Measurements from ENCODE around the gene LHFPL4.
"Not testable (repeated sequence)": the region's sequence is repeated elsewhere in the genome, so short reads cannot be mapped to it uniquely, and the experiment has no call there.

LHFPL4 gene
- total RNA-seq: 0 to 0.22 (median 0) reads per million in 18 experiments

DNA sequence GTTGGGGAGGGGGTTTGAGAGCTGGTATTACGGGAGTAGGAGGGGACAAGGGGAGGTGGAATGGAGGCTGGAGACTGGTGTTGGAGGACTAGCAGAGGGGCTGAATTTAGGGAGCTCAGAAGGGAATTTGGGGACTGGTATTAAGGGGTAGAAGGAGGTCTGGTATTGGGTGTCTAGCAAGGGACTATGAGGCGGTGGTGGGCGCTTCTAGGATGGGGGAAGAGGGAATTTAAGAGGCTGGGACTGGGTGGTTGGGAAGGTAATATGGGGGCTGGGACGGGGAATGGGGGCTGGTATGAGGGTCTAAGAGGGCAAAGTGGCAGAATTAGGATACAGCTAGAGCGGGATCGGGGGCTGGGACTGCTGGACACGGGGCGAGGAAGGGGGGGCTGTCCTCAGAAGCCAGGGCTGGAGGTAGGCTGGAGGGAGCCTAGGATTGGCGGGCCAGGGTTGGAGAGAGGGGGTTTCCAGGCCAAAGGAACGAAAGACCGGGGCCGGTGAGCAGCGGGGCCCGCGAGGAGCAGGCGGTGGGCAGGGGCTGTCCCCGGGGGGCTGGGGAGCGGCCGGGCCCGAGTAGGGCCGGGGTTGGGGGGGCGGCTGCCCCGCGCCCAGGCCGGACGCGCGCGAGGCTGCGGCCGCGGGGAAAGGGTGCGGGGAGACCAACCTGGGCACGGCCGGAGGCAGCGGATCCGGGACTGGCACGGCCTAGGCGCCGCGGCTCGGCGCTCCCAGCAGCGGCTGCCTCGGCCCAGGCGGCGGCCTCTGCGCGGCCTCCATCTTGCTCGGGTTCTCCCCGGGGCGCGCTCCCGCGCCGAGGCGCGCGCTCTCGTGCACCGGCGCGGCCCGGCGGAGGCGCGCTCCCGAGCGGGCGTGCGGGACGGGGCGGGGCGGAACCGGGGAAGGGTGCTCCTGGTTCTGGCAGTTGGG, at the start of gene LHFPL4:
LHFPL4 (minus strand) TSS at position 802 of the 927 bp plus-strand sequence. CDS start 1,143 bp downstream, outside the sequence.
- DNase-seq: no peak

DNA sequence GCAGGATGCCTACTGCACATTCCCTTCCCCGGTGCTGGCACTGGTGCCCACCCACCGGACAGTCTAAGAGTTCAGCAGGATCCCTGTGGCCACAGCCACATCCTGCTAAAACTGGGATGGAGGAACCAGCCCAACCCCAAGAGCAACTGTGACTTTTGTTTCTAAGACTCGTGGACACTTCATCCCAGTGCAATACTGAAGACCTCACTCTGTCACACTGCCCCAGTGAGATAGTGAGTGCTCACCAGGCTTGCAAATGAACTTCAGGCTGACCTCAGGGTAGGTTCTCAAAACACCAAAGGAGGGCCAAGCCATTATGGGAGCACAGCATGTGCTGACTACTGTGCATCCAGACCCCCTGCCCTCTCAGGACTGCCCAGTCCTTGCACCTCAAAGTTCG, 49.0 kb upstream of the LHFPL4 start:
- DNase-seq: no peak

DNA sequence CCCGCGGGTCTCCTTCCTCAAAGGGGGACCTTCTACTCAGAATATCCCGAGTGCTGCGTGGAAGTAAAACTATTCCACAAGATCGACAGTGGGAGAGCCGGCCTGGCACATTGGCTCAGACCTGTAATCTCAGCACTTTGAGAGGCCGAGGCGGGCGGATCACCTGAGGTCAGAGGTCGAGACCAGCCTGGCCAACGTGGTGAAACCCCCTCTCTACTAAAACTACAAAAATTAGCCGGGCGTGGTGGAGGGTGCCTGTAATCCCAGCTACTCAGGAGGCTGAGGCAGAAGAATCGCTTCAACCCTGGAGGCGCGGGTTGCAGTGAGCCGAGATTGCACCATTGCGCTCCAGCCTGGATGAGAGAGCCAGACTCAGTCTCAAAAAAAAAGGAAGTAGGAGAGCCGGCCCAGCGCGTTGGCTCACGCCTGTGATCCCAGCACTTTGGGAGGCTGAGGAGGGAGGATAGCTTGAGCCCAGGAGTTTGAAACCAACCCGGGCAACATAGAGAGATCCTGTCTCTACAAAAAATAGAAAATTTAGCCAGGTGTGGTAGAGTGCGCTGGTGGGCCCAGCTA, 47.5 kb upstream of the LHFPL4 start:
- peak in 1 of 2 donors; percentile 9 for DNase-seq

DNA sequence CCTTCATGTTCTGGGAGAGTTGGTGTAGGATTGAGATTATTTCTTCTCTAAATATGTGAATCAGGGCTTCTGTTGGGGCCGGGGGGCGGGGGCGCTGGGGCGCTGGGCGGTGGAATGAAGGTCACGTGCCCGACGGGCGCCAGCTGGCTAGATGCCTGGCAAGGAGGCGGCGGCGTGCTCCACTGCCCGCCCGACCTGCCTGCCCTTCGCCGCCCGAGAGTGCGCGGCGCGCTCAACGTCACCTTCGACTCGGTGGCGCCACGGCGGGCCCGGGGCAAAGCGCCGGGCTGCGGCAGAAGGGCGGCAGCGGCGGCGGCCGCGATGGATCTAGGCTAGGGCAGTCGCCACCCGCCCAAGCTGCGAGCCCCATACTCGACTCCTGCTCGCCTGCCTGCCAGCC, 47.0 kb upstream of the LHFPL4 start:
- DNase-seq: no peak

DNA sequence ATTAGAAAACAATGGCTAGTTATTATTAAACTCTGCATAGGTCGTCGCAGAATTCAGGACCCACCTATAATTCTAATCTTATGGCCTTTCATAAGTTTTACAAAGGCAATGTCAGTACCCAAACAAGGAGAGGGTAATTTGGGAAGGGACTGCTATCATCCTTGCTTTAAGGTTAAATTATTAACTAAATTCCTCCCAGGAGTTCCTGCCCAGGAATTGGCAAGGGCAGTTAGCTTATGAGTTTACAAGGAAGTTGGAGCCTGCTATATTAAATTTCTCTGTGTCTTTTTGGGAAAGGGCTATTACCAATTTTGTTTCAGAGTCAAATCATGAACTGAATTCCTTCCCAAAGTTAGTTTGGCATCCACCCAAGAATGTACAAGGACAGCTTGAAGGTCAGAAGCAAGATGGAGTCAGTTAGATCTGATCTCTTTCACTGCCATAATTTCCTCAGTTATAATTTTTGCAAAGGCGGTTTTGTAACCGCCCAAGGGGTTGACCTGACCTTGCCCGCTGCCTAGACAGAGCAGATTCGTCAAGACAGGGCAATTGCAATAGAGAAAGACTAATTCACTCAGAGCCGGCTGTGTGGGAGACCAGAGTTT, 45.3 kb upstream of the LHFPL4 start:
- DNase-seq: no peak

DNA sequence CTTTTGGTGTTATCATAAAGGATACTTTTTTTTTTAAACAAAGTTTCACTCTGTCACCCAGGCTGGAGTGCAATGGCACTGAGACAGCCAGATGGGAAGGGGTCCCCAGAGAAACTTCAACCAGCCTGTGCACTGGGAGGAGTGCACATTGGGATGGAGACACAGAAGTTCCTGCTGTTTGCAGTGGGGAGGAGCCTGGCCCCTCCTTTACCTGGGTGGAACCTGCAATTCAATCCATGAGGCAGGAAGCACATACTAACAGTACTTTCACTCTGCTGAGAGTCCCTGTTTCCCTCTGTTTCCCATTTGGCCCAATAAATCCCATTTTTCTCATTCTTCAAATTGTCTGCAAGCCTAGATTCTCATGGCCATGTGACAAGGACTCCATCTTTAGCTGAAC, 42.3 kb upstream of the LHFPL4 start:
- no peak for DNase-seq

DNA sequence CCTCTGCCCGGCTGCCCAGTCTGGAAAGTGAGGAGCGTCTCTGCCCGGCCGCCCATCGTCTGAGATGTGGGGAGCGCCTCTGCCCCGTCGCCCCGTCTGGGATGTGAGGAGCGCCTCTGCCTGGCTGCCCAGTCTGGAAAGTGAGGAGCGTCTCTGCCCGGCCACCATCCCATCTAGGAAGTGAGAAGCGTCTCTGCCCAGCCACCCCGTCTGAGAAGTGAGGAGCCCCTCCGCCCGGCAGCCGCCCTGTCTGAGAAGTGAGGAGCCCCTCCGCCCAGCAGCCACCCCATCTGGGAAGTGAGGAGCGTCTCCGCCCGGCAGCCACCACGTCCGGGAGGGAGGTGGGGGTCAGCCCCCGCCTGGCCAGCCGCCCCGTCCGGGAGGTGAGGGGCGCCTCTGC, 38.2 kb upstream of the LHFPL4 start:
- DNase-seq: not testable (repeated sequence)

DNA sequence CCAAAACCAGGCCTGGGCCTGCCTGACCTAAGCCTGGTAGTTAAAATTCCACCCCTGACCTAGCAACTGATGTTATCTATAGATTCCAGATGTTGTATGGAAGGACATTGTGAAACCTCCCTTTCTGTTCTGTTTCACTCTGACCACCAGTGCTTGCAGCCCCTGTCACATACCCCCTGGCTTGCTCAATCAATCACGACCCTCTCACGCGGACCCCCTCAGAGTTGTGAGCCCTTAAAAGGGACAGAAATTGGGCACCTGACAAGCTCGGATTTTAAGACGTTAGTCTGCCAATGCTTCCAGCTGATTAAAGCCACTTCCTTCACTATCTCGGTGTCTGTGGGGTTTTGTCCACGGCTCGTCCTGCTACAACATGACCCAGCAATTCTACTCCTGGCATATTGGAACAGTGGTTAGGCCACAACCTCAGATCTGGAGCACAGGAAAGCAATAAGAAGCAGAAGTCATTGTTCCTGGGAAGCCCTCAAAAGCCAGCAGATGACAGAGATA, 36.7 kb upstream of the LHFPL4 start:
- DNase-seq: no peak

DNA sequence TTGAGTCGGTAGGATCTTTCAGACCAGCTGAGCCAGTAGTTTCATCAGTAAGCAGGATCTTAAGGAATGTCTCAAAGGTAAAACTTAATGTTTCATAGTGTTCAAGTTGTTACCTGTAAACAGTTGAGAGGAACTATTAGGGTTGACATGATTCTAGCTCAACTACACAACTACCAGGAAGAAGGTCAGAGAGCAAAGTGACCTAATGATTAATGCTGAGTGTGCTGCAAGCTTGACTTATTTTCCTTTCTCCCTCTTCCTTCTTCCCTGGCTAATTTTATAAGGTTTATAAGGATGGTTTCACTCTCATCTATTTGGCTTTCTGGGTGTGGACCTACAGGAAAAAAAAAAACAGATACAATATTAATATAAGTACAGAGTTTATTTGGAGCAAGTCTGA, 30.2 kb upstream of the LHFPL4 start:
- no peak for DNase-seq

DNA sequence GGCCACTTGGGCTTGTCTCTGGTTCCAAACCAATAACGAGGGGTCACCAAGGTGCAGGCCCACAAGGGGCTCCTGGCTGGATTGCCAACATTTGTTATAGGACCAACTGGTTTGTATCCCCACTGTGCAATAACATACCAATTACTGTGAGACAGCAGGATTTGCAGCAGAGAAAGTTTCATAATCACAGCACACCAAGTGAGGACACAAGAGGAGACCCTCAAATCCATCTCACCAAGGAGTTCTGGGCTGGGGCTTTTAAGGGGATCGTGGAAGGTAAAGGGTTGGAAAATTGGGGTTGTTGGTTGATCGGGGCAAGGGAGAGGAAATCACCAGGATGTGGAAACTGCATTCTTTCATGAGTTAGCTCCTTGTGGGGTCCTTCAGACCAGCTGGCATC, 29.7 kb upstream of the LHFPL4 start:
- no peak for DNase-seq

DNA sequence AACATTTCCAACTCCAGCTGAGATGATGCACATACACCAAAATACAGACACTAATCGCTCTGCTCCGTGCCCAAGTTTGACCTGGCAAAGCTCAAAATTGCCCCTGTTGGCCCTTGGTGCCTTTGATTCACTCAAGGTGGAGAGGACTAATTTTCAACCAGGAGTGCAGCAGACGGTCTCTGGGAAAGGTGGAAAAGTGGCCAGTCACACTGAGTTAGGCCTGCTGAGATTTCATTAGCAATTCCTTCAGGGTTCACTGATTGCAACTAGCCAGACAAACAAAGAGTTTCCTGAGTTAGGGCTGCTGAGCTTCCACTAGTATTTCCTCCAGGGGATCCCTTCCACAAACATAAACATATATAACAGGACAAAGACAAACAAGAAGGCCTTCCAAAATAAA, 28.7 kb upstream of the LHFPL4 start:
- no peak for DNase-seq

DNA sequence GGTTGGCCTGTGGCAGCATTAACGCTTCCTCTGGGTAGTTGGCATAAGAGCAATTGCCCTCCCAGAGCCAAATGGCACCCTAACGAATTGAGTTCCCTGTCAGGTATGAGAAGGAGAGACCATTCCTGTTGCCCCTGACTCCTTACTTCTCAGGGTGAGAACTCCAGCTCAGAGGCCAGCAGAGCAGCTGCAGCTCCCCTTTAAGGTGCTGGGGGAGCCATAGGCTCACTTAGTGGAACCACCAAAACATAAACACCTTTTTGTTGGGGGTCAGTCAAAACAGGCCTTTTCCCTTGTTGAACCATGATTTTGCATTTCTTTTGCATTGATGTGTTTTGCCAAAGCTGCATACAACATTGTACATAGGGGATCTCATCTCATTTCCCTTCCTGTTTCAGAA, 28.1 kb upstream of the LHFPL4 start:
- DNase-seq: no peak

DNA sequence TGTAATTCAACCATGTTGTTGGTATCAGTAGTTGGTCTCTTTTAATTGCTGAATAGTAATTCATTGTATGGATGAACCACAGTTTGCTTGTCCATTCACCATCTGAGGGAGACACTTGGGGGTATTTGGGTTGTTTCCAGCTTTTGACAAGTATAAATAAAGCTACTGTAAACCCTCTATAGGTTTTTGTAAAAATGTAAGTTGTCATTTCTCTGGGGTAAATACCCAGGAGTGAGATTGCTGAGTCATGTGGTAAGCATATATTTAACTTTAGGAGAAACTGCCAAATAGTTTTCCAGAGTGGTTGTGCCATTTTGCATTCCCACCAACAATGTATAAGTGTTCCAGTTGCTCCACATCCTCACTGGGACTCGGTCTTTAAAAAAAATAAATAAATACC, 15.4 kb upstream of the LHFPL4 start:
- DNase-seq: no peak

DNA sequence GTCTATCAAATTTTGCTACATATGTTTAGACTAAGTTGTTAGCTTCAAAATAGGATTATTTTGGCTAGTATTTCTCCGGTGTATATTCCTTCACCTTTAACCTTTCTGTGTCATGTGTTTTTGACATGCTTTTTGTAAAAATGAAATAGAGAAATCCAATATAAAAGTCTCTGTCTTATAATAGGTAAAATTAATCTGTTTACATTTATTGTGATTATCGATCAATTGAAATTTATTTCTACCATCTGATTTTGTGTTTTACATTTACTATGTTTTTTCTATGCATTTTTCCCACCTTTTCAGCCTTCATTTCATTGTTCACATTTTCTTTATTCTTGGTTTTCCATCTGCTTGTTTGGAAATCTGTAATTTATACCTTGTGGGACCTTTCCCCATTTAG, 11.7 kb upstream of the LHFPL4 start:
- no peak for DNase-seq

DNA sequence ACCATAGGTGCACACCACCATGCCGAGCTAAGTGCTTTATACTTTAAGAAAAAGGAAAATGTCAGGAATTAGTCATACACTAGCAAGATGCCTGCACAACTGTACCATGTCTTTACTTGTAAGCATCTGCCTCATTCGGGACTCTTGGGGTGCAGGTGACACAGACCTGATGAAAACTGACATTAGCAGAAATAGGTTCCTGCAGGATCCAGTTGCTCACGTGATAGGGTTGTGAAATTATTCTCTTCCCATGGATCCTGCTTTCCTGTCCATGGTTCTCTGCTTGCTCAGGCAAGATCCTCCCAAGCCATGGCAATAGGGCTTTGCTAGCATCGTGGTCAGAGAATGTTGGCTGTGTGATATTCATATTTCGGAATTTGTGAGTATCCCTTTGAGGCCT, 10.2 kb upstream of the LHFPL4 start:
- no peak for DNase-seq

DNA sequence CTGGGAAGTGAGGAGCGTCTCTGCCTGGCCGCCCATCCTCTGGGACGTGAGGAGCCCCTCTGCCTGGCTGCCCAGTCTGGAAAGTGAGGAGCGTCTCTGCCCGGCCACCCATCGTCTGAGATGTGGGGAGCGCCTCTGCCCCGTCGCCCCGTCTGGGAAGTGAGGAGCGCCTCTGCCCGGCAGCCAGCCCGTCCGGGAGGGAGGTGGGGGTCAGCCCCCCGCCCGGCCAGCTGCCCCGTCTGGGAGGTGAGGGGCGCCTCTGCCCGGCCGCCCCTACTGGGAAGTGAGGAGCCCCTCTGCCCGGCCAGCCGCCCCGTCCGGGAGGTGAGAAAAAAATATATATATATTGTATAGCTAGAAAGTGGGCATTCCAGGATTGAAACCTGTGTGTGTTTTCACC, 6.4 kb upstream of the LHFPL4 start:
- DNase-seq: not testable (repeated sequence)

DNA sequence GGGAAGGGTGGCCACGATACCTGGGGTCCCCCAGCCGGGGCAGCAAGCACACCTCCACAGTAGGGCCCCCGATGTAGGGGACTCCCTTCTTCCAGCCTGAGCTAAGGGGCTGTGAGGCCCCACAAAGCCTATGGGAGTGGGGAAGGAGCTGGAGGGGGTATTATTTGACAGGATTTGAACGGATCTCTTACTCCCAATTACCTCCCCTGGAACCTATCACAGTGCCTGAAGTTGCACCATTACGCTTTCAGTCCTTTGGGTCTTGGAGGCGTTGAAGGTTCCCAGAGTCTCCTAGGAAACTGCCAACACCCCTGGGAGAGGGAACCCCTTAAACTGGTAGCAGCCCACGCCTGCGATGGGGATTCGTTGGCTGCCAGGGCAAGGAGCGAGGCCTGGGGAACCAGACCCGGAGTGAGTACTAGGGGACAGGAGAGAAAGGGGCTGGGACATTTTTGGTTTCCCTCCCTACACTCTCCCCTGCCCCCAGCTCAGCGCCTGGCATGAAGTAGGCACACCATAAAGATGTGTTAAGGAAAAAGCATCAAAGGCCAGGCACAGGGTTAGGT, 409 bp upstream of the LHFPL4 start:
- no peak for DNase-seq

DNA sequence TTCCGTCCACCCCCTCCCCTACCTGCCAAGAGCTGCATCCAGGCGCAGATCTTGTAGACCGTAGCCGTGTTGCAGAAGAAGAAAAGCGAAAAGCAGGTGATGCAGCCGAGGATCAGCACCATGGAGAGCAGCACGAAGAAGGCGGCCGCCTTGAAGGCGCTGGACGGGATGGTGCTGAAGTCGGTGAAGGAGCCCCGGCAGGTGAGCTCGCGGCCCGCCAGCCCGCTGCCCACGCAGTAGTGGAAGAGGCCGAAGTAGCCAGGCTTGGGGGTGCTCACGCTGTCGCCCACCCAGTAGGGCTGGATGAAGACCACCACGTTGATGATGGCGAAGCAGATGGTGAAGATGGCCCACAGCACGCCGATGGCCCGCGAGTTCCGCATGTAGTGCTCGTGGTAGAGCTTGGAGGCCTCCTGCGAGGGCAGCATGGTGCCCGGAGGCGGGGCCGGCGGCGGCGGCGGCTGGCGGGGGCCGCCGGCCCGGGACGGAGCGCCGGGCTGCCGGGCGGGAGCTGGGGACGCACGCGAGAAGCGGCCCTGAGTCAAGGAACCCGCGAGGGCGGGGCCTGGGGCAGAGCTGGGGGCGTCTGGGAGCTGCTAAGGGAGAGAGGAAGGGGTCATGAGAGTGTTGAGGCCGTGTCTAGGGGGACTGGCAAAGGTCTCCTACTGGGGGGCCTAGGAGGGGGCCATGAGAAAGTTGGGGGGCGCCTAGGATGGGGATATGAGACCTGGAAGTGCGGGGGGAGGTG, 1.2 kb downstream of the LHFPL4 start:
- DNase-seq: peak in 1 of 2 donors; percentile 35

DNA sequence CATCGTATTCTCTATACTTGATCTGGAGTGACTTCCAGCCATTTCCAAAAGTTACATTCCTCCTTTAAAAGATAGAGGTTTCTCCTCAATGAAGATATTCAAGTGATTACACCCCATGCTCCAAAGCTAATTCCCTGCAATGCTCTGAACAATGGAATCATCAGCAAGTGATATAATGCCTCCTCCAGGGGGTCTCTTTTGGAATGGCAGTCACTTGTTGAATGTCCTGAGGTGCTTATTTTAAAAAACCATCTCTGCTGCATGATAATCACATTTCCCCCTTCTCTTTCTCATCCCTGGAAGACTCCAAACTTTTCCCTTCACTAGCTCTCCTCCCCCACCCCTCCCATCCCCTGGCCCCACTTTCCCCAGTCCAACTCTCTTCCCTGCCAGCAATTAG, 2.6 kb downstream of the LHFPL4 start:
- no peak for DNase-seq

DNA sequence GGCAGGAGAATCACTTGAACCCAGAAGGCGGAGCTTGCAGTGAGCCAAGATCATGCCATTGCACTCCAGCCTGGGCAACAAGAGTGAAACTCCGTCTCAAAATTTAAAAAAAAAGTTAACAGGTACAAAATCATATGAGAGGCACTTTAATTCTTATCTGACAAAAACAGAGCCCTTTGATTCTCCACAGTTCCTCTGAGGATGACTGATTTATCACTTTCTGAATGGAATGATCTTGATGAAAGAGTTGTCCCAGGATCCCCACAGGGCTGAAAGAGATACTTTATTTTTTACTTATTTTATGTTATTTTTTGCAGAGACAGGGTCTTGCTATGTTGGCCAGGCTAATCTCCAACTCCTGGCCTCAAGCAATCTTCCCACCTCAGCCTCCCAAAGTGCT, 4.0 kb downstream of the LHFPL4 start:
- no peak for DNase-seq

DNA sequence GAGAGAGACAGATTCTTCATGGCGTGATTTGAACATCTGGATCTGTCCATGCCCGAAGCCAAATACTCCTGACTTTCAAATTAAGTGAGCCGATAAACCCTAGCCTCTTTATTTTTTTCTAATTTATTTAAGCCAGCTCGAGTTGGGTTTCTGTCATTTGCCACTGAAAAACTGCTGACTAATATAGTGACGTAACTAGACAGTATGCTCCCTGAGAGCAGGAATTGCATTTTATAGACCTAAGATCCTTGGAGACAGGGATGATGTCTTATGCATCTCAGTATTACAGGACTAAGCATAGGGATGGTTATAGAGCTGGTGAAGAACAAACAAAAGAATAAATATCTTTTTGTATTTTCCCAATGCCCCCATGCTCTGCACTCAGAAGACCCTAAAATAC, 4.6 kb downstream of the LHFPL4 start:
- DNase-seq: no peak

DNA sequence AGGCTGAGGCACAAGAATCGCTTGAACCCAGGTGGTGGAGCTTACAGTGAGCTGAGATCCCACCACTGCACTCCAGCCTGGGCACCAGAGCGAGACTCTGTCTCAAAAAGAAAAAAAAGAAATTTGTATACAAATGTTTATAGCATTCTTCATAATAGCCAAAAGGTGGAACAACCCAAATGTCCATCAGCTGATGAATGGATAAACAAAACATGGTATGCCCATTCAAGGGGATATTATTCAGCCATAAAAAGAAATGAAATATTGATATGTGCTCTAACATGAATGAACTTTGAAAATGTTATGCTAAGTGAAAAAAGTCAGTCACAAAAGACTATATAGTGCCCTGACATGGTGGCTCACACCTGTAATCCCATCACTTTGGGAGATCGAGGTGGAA, 11.4 kb downstream of the LHFPL4 start:
- DNase-seq: no peak

DNA sequence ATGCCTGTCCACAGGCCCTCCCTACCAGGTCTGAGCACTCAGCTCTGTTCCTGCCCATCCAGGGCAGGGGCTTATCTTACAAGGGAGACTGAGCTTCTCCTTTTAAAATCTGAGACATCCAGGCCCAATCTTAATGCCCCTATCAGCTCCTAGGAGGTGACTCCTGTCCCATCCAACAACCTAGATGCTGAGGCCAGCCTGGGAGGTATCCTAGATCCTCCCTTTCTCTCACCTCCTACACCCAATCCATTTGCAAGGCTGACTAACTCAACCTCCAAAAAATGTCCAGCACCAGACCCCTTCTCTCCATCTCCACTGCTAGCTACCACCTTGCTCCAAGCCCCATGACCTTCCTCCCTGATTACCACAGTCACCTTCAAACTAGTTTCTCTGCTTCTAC, 17.4 kb downstream of the LHFPL4 start:
- no peak for DNase-seq
